Endothelial cell (in vitro differentiated cells): ENCODE results near the gene NME4. TPM values are rescaled to one million over a fixed set of nuclear protein-coding genes. Genes with fewer than 3 reads are reported as not detected.

Experiments
- DNase-seq: peaks from one replicate; pipeline ENCODE4 v3.0.0; 2021; ENCODE audit warnings: low spot score
- H3K27ac Mint-ChIP-seq: one replicate; pipeline ENCODE4 v1.8.0; 2021; ENCODE audit warnings: mixed read lengths, inconsistent platforms; ENCODE audit not compliant: unreplicated experiment
- H3K27me3 Mint-ChIP-seq: one replicate; pipeline ENCODE4 v1.8.0; 2021; ENCODE audit warnings: mild to moderate bottlenecking, moderate library complexity, mixed read lengths, inconsistent platforms; ENCODE audit not compliant: unreplicated experiment
- H3K36me3 Mint-ChIP-seq: one replicate; pipeline ENCODE4 v1.8.0; 2021; ENCODE audit warnings: mild to moderate bottlenecking, low read depth, mixed read lengths, inconsistent platforms; ENCODE audit not compliant: unreplicated experiment
- H3K4me1 Mint-ChIP-seq: one replicate; pipeline ENCODE4 v1.8.0; 2021; ENCODE audit warnings: mild to moderate bottlenecking, mixed read lengths, inconsistent platforms; ENCODE audit not compliant: unreplicated experiment
- H3K4me3 Mint-ChIP-seq: one replicate; pipeline ENCODE4 v1.8.0; 2021; ENCODE audit warnings: mild to moderate bottlenecking, mixed read lengths, inconsistent platforms; ENCODE audit not compliant: unreplicated experiment
- H3K9me3 Mint-ChIP-seq: one replicate; pipeline ENCODE4 v1.8.0; 2021; ENCODE audit warnings: mixed read lengths, inconsistent platforms; ENCODE audit not compliant: unreplicated experiment
- CTCF ChIP-seq: fragments of 200-600 bp; sonication (generic); IDR thresholded peaks from one replicate; pipeline ENCODE4 v1.5.0; 2021; ENCODE audit warnings: antibody characterized with exemption; ENCODE audit not compliant: unreplicated experiment
- total RNA-seq: library from RNA; stranded (reverse); fragmentation: NEBNext Ultra II Directional; extraction: Animal tissue kit (Norgen Biotek cat#: 25700); gene quantifications from one replicate; pipeline ENCODE4 v1.2.1, GENCODE V29; 2021; ENCODE audit not compliant: unreplicated experiment

Gene NME4
- total RNA-seq, 1 donor from 2014 or later, result 139 TPM

- H3K36me3 Mint-ChIP-seq, result no peaks in the 10 kb centered on the region
- H3K9me3 Mint-ChIP-seq, result no peaks in the 10 kb centered on the region
- no peak overlapping the region for H3K27ac Mint-ChIP-seq
- peaks cover 14% of the 10 kb centered on the region for H3K27me3 Mint-ChIP-seq
- TF ChIP-seq CTCF, result no peak
- H3K4me1 Mint-ChIP-seq, result peaks cover 20% of the 10 kb centered on the region
- H3K4me3 Mint-ChIP-seq, result peak overlapping the region; percentile 88
- no peak for DNase-seq
Measured at GRCh38 chr16:380762-381011, 16.3 kb upstream of the NME4 start.

GRCh38 chr16:381012-381788 lies 15.8 kb upstream of the NME4 start:
- peaks cover 20% of the 10 kb centered on the region for H3K4me1 Mint-ChIP-seq
- H3K4me3 Mint-ChIP-seq, result peak overlapping the region; percentile 85
- H3K36me3 Mint-ChIP-seq, result no peaks in the 10 kb centered on the region
- no peaks in the 10 kb centered on the region for H3K9me3 Mint-ChIP-seq
- H3K27ac Mint-ChIP-seq, result no peak overlapping the region
- H3K27me3 Mint-ChIP-seq, result peaks cover 14% of the 10 kb centered on the region
- no peak for TF ChIP-seq CTCF
- DNase-seq, result peak; percentile 49

GRCh38 chr16:381789-382717 lies 14.9 kb upstream of the NME4 start, which contains the start of gene PGAP6:
Gene PGAP6 (minus strand): TSS chr16:381978. CDS start chr16:381821, 157 bp downstream.
- TF ChIP-seq CTCF, result no peak
- H3K4me3 Mint-ChIP-seq, result peak within 1 kb of the TSS; percentile 86
- H3K36me3 Mint-ChIP-seq, result no peaks in the 10 kb centered on the region
- peaks cover 20% of the 10 kb centered on the region for H3K4me1 Mint-ChIP-seq
- H3K27ac Mint-ChIP-seq, result peak within 1 kb of the TSS; percentile 84
- H3K9me3 Mint-ChIP-seq, result no peaks in the 10 kb centered on the region
- H3K27me3 Mint-ChIP-seq, result peaks cover 14% of the 10 kb centered on the region
- DNase-seq, result peak; percentile 62

- Mint-ChIP-seq H3K27me3 (peaks cover 14% of the 10 kb centered on the region), H3K36me3 (no peaks in the 10 kb centered on the region), H3K27ac (peak overlapping the region; percentile 95), H3K4me1 (peaks cover 24% of the 10 kb centered on the region), H3K9me3 (no peaks in the 10 kb centered on the region), H3K4me3 (peak overlapping the region; percentile 86)
- TF ChIP-seq CTCF, result no peak
- DNase-seq, result no peak
Measured at GRCh38 chr16:383326-384051, 13.5 kb upstream of the NME4 start.
